Measurements from ENCODE around the gene XPNPEP3. TPM values are rescaled to one million over a fixed set of nuclear protein-coding genes. Genes with fewer than 3 reads are reported as not detected.
"Not testable (repeated sequence)": the region's sequence is repeated elsewhere in the genome, so short reads cannot be mapped to it uniquely, and the experiment has no call there.

XPNPEP3 gene
- total RNA-seq, 1 experiment from 2014 or later = 35.4 TPM

DNA sequence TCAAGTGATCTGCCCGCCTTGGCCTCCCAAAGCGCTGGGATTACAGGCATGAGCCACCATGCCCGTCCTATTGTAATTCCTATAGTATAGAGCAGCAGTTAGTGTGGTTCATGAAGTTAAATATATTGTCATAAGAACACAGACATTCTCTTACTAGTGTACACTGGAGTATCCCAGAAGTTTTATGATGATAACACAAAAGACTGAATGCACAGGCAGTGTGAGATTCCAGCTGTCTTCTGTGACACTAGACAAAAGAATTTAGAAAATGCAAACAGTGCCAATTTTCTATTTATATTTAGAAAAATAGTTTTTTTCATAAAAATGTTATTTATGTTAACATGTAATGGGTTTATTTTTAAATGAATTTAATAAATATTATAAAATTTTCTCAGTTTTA, 54.8 kb downstream of the XPNPEP3 start:
- H3K9me3 Mint-ChIP-seq (ENCODE audit: unreplicated experiment) = peaks cover 10% of the 10 kb centered on the region
- POLR2A ChIA-PET = no interaction called here
- no peak overlapping the region for H3K4me3 Mint-ChIP-seq (ENCODE audit: unreplicated experiment)
- BruUV-seq (replicated peaks) = no TSS peak
- H3K4me3 ChIP-seq (ENCODE audit: low read depth, low read length) = no peak overlapping the region
- CTCF ChIA-PET = no interaction called here
- H3K27me3 ChIP-seq (replicated peaks; ENCODE audit: control insufficient read depth, insufficient read depth, low read length) = no peaks in the 10 kb centered on the region
- DNase-seq = no peak
- no peaks in the 10 kb centered on the region for H3K9me3 ChIP-seq
- no peak overlapping the region for H3K27ac Mint-ChIP-seq (ENCODE audit: unreplicated experiment)
- TF ChIP-seq, protein P1, sequence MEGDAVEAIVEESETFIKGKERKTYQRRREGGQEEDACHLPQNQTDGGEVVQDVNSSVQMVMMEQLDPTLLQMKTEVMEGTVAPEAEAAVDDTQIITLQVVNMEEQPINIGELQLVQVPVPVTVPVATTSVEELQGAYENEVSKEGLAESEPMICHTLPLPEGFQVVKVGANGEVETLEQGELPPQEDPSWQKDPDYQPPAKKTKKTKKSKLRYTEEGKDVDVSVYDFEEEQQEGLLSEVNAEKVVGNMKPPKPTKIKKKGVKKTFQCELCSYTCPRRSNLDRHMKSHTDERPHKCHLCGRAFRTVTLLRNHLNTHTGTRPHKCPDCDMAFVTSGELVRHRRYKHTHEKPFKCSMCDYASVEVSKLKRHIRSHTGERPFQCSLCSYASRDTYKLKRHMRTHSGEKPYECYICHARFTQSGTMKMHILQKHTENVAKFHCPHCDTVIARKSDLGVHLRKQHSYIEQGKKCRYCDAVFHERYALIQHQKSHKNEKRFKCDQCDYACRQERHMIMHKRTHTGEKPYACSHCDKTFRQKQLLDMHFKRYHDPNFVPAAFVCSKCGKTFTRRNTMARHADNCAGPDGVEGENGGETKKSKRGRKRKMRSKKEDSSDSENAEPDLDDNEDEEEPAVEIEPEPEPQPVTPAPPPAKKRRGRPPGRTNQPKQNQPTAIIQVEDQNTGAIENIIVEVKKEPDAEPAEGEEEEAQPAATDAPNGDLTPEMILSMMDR (IDR thresholded peaks at IDR 0.05; ENCODE audit: insufficient read depth in 1 of 2, low read depth in 1 of 2, low read length in 1 of 2, severe bottlenecking in 1 of 2, unreplicated experiment in 1 of 2) = no peak
- H3K4me1 Mint-ChIP-seq (ENCODE audit: low read depth, unreplicated experiment) = no peaks in the 10 kb centered on the region
- H3K36me3 Mint-ChIP-seq (ENCODE audit: insufficient read depth, unreplicated experiment) = peaks cover 49% of the 10 kb centered on the region
- intact Hi-C loops (cut with micrococcal nuclease; ENCODE audit: unreplicated experiment) = no loop called here
- H3K4me1 ChIP-seq = peaks cover 8% of the 10 kb centered on the region
- peaks cover 1% of the 10 kb centered on the region; the same call in 1 of the 2 replicates for H3K36me3 ChIP-seq (ENCODE audit: control insufficient read depth, insufficient read depth, low read length)
- no peaks in the 10 kb centered on the region for H3K27me3 Mint-ChIP-seq (ENCODE audit: insufficient read depth, unreplicated experiment)

DNA sequence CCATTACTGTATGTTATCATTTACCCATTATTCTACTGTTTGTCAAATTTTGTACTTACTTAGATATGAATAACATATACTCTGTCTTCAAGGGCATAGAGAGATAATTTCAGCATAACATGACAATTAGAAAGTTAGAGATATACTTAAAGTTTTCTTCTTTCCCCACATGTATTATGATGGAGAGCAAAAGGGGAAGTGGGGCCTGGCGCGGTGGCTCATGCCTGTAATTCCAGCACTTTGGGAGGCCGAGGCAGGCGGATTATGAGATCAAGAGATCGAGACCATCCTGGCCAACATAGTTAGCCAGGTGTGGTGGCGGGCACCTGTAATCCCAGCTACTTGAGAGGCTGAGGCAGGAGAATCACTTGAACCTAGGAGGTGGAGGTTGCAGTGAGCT, 56.0 kb downstream of the XPNPEP3 start:
- POLR2A ChIA-PET; intact Hi-C loops (cut with micrococcal nuclease; ENCODE audit: unreplicated experiment); H3K27me3 Mint-ChIP-seq (ENCODE audit: insufficient read depth, unreplicated experiment); H3K36me3 ChIP-seq (ENCODE audit: control insufficient read depth, insufficient read depth, low read length); H3K27me3 ChIP-seq (replicated peaks; ENCODE audit: control insufficient read depth, insufficient read depth, low read length); H3K9me3 ChIP-seq; H3K4me3 Mint-ChIP-seq (ENCODE audit: unreplicated experiment); H3K4me3 ChIP-seq (ENCODE audit: low read depth, low read length); BruUV-seq (replicated peaks); H3K4me1 ChIP-seq; H3K27ac Mint-ChIP-seq (ENCODE audit: unreplicated experiment); H3K4me1 Mint-ChIP-seq (ENCODE audit: low read depth, unreplicated experiment); H3K9me3 Mint-ChIP-seq (ENCODE audit: unreplicated experiment); CTCF ChIA-PET; DNase-seq: not testable (repeated sequence)
- peaks cover 43% of the 10 kb centered on the region for H3K36me3 Mint-ChIP-seq (ENCODE audit: insufficient read depth, unreplicated experiment)

DNA sequence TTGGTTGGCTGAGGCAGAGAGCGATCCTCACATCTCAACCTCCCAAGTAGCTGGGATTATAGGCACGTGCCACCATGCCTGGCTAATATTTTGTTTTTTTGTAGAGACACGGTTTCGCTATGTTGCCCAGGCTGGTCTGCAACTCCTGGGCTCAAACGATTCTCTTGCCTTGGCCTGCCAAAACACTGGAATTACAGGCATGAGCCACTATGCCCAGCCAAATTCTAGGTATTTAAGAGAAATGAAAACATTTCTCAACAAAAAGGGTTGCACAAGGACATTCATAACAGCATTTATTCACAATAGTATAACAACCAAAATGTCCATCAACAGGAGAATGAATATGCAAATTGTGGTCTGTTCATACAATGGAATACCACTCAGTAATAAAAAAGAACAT, 62.5 kb downstream of the XPNPEP3 start:
- no peak overlapping the region for H3K27ac Mint-ChIP-seq (ENCODE audit: unreplicated experiment)
- TF ChIP-seq, protein P1 (IDR thresholded peaks at IDR 0.05; ENCODE audit: insufficient read depth in 1 of 2, low read depth in 1 of 2, low read length in 1 of 2, severe bottlenecking in 1 of 2, unreplicated experiment in 1 of 2) = no peak
- Histone ChIP-seq H3K36me3 (ENCODE audit: control insufficient read depth, insufficient read depth, low read length) (no peaks in the 10 kb centered on the region; the same call in 1 of the 2 replicates), H3K4me3 (ENCODE audit: low read depth, low read length) (no peak overlapping the region), H3K4me1 (peaks cover 8% of the 10 kb centered on the region), H3K9me3 (no peaks in the 10 kb centered on the region), H3K27me3 (replicated peaks; ENCODE audit: control insufficient read depth, insufficient read depth, low read length) (no peaks in the 10 kb centered on the region)
- ChIA-PET POLR2A (no interaction called here), CTCF (no interaction called here)
- H3K4me1 Mint-ChIP-seq (ENCODE audit: low read depth, unreplicated experiment) = no peaks in the 10 kb centered on the region
- H3K36me3 Mint-ChIP-seq (ENCODE audit: insufficient read depth, unreplicated experiment) = peaks cover 46% of the 10 kb centered on the region
- intact Hi-C loops (cut with micrococcal nuclease; ENCODE audit: unreplicated experiment) = no loop called here
- BruUV-seq (replicated peaks) = no TSS peak
- H3K27me3 Mint-ChIP-seq (ENCODE audit: insufficient read depth, unreplicated experiment) = no peaks in the 10 kb centered on the region
- no peak overlapping the region for H3K4me3 Mint-ChIP-seq (ENCODE audit: unreplicated experiment)
- H3K9me3 Mint-ChIP-seq (ENCODE audit: unreplicated experiment) = peaks cover 10% of the 10 kb centered on the region
- no peak for DNase-seq

DNA sequence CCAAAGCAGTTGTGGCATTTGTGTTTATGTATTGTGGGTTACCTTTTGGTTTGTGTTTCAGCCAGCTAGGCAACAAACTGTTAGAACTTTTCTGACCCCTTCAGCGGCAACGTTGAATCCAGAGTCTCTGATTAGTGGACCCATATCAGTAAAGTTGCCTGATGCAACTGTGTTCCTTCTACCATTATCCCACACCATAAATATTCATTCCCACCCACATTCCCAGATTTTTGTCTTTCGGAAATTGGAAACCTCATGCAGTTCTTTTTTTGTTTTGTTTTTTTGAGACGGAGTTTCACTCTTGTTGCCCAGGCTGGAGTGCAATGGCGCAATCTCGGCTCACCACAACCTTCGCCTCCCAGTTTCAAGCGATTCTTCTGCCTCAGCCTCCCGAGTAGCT, 63.6 kb downstream of the XPNPEP3 start:
- peaks cover 10% of the 10 kb centered on the region for H3K9me3 Mint-ChIP-seq (ENCODE audit: unreplicated experiment)
- no peaks in the 10 kb centered on the region for H3K4me1 Mint-ChIP-seq (ENCODE audit: low read depth, unreplicated experiment)
- BruUV-seq (replicated peaks) = no TSS peak
- DNase-seq = no peak
- H3K27me3 Mint-ChIP-seq (ENCODE audit: insufficient read depth, unreplicated experiment) = no peaks in the 10 kb centered on the region
- POLR2A ChIA-PET = no interaction called here
- TF ChIP-seq, protein P1 (IDR thresholded peaks at IDR 0.05; ENCODE audit: insufficient read depth in 1 of 2, low read depth in 1 of 2, low read length in 1 of 2, severe bottlenecking in 1 of 2, unreplicated experiment in 1 of 2) = no peak
- H3K9me3 ChIP-seq = no peaks in the 10 kb centered on the region
- no peak overlapping the region for H3K27ac Mint-ChIP-seq (ENCODE audit: unreplicated experiment)
- no peaks in the 10 kb centered on the region for H3K27me3 ChIP-seq (replicated peaks; ENCODE audit: control insufficient read depth, insufficient read depth, low read length)
- H3K4me3 ChIP-seq (ENCODE audit: low read depth, low read length) = no peak overlapping the region
- H3K36me3 ChIP-seq (ENCODE audit: control insufficient read depth, insufficient read depth, low read length) = no peaks in the 10 kb centered on the region; the same call in 1 of the 2 replicates
- H3K36me3 Mint-ChIP-seq (ENCODE audit: insufficient read depth, unreplicated experiment) = peaks cover 39% of the 10 kb centered on the region
- peaks cover 5% of the 10 kb centered on the region for H3K4me1 ChIP-seq
- CTCF ChIA-PET = interaction anchor here (0.7 kb wide), 1 partner anchor 101 kb away, joined by 6 read pairs; no protein-coding TSS in a partner anchor
- H3K4me3 Mint-ChIP-seq (ENCODE audit: unreplicated experiment) = no peak overlapping the region
- intact Hi-C loops (cut with micrococcal nuclease; ENCODE audit: unreplicated experiment) = no loop called here
